GM12878 (cell line): ENCODE data around the gene SARDH. TPM values are rescaled to one million over a fixed set of nuclear protein-coding genes. Genes with fewer than 3 reads are reported as not detected.

Source experiments
- ATAC-seq: fragments of 200-7000 bp; cut with Tn5 transposase; 3 replicates; pipeline ENCODE4 v1.9.1; 2020; ENCODE audit warnings: mild to moderate bottlenecking, moderate library complexity
- BruUV-seq: library from RNA; stranded (reverse); fragments of 400-500 nt; replicated peaks from 2 replicates; lab custom pipeline; 2021; lab: Mats Ljungman, UMichigan
- CTCF ChIA-PET: fragments of 300-600 bp; sonication (Branson Sonifier 250); formaldehyde crosslinking; extraction: SDS; loops from one replicate; lab custom pipeline; 2021; ENCODE audit warnings: inconsistent platforms; lab: Yijun Ruan, JAX
- POLR2A ChIA-PET: fragments of 350-600 bp; formaldehyde crosslinking; extraction: SDS; loops from one replicate; lab custom pipeline; 2021; ENCODE audit warnings: inconsistent platforms; lab: Charles Lee
- RAD21 ChIA-PET: fragments of 300-600 bp; sonication (Branson Sonifier 250); formaldehyde crosslinking; loops from one replicate; lab custom pipeline; 2023; ENCODE audit warnings: antibody characterized with exemption; ENCODE audit not compliant: unreplicated experiment; lab: Charles Lee
- SMC1A ChIA-PET: fragments of 300-600 bp; sonication (Branson Sonifier 250); formaldehyde crosslinking; loops from one replicate; lab custom pipeline; 2023; ENCODE audit not compliant: unreplicated experiment, uncharacterized antibody; lab: Charles Lee
- DNase-seq: peaks from one replicate; pipeline ENCODE4 v3.0.0-alpha.2; 2011; ENCODE audit warnings: low read depth, low spot score
- FAIRE-seq: peaks from 3 replicates; lab custom pipeline; 2011; peaks lifted over from hg19 to GRCh38; lab: Jason Lieb, UNC
- H2AFZ ChIP-seq: 2 replicates; pipeline ENCODE4 v1.6.0; 2011; ENCODE audit warnings: low read depth, low read length, control low read depth; ENCODE audit not compliant: control insufficient read depth
- H3K27ac ChIP-seq: 2 replicates; pipeline ENCODE4 v1.5.1; 2011; ENCODE audit warnings: control low read depth; ENCODE audit not compliant: control insufficient read depth, insufficient read depth
- H3K27me3 ChIP-seq, 2 experiments: replicated peaks in 1 of 2; 2 replicates each; pipeline versions ENCODE4 v1.6.0 to v1.6.1; 2011; ENCODE audit warnings: low read length in 1 of 2; ENCODE audit not compliant: control insufficient read depth in 2 of 2, insufficient read depth in 2 of 2
- H3K36me3 ChIP-seq, 2 experiments: 2 replicates each; pipeline ENCODE4 v1.5.1; 2011; ENCODE audit warnings: low read length in 1 of 2; ENCODE audit not compliant: control insufficient read depth in 2 of 2, insufficient read depth in 2 of 2
- H3K4me1 ChIP-seq: 2 replicates; pipeline ENCODE4 v1.6.1; 2011; ENCODE audit warnings: mild to moderate bottlenecking, low read length, moderate library complexity, mixed read lengths; ENCODE audit not compliant: control insufficient read depth, insufficient read depth
- H3K4me2 ChIP-seq: 2 replicates; pipeline ENCODE4 v1.6.0; 2011; ENCODE audit warnings: control low read depth; ENCODE audit not compliant: control insufficient read depth, insufficient read depth
- H3K4me3 ChIP-seq: fragments of 200-600 bp; sonication (generic); 2 replicates; pipeline ENCODE4 v1.5.1; 2016
- H3K79me2 ChIP-seq: 2 replicates; pipeline ENCODE4 v1.6.0; 2011; ENCODE audit warnings: low read length; ENCODE audit not compliant: control insufficient read depth, insufficient read depth
- H3K9ac ChIP-seq: 2 replicates; pipeline ENCODE4 v1.8.0; 2011; ENCODE audit warnings: low read length, control low read depth, mixed read lengths; ENCODE audit not compliant: control insufficient read depth, insufficient read depth
- H3K9me3 ChIP-seq: replicated peaks from 3 replicates; pipeline ENCODE4 v1.5.1; 2011; ENCODE audit warnings: mild to moderate bottlenecking, low read length; ENCODE audit not compliant: control insufficient read depth, insufficient read depth
- H4K20me1 ChIP-seq: 2 replicates; pipeline ENCODE4 v1.6.0; 2011; ENCODE audit not compliant: control insufficient read depth, insufficient read depth
- BACH1 ChIP-seq: fragments of 450-650 bp; IDR thresholded peaks from 2 replicates; pipeline ENCODE4 v1.6.1; 2017; ENCODE audit warnings: mild to moderate bottlenecking, borderline replicate concordance
- EZH2 ChIP-seq: IDR thresholded peaks from 2 replicates; pipeline ENCODE4 v1.6.1; 2012; ENCODE audit warnings: low read depth, mild to moderate bottlenecking, control low read depth, inconsistent platforms, low read length, borderline replicate concordance; ENCODE audit not compliant: control insufficient read depth
- KAT2A ChIP-seq: conservative IDR thresholded peaks from 2 replicates; pipeline ENCODE4 v1.6.1; 2011; ENCODE audit warnings: low read depth, low read length; ENCODE audit not compliant: control insufficient read depth
- MTA3 ChIP-seq: IDR thresholded peaks from 2 replicates; pipeline ENCODE4 v1.6.1; 2012; ENCODE audit warnings: low read length, inconsistent platforms, borderline replicate concordance
- REST ChIP-seq: IDR thresholded peaks from 2 replicates; pipeline ENCODE4 v1.6.1; 2012; ENCODE audit warnings: mild to moderate bottlenecking, low read depth, low read length
- RFX5 ChIP-seq: IDR thresholded peaks from 2 replicates; pipeline ENCODE4 v1.6.1; 2011; ENCODE audit warnings: low read depth, low read length, improper control_type of control experiment
- ZBED1 ChIP-seq: IDR thresholded peaks from 2 replicates; pipeline ENCODE4 v1.6.1; 2016; ENCODE audit warnings: borderline replicate concordance
- ZBTB40 ChIP-seq: fragments of 450-650 bp; IDR thresholded peaks from 2 replicates; pipeline ENCODE4 v1.6.1; 2016; ENCODE audit warnings: mild to moderate bottlenecking, moderate library complexity, borderline replicate concordance
- ZNF207 ChIP-seq: fragments of 450-650 bp; IDR thresholded peaks from 2 replicates; pipeline ENCODE4 v1.6.1; 2014; ENCODE audit warnings: antibody characterized with exemption, mild to moderate bottlenecking, borderline replicate concordance
- WGBS: methylation state at CpG from one replicate; pipeline ENCODE4 v1.1.6; 2016; ENCODE audit warnings: low lambda C conversion rate; ENCODE audit not compliant: insufficient replicate concordance, insufficient coverage; ENCODE audit errors: missing lambda C conversion rate; 5-methylcytosine and 5-hydroxymethylcytosine counted together
- in situ Hi-C: fragments of 300-500 bp; cut with MboI; formaldehyde crosslinking; loops from 9 replicates; pipeline ENCODE4 v1.14.3; 2018; ENCODE audit warnings: mixed read lengths
- intact Hi-C: fragments of 100-400 bp; cut with micrococcal nuclease; formaldehyde crosslinking; loops from one replicate; pipeline ENCODE4 v1.14.2; 2022; ENCODE audit not compliant: unreplicated experiment
- polyA plus RNA-seq, 11 experiments: library from polyadenylated mRNA; depleted of rRNA in 4 of 11; unstranded in 6 of 11; stranded (reverse) in 5 of 11; fragments of >200 nt; fragmentation: Nextera tagmentation in 4 of 11; fragmentation: Illumina TruSeq in 1 of 11; extraction: Ambion mirVana in 4 of 11; extraction: Trizol in 1 of 11; gene quantifications; 1 replicate in 1 of 11; 2 replicates in 10 of 11; pipeline versions ENCODE4 v1.2.1 to v1.2.3, GENCODE V29; 2011 to 2016; ENCODE audit warnings: inconsistent platforms in 2 of 11, missing spikeins in 2 of 11, low read depth in 1 of 11
- total RNA-seq, 4 experiments: library from RNA; depleted of rRNA in 3 of 4; stranded (reverse); fragments of >200 nt in 3 of 4; fragmentation: Illumina TruSeq in 1 of 4; extraction: Trizol in 1 of 4; gene quantifications; 2 replicates each; pipeline versions ENCODE4 v1.2.1 to v1.2.3, GENCODE V29; 2013 to 2021
- TF ChIP-seq, protein P1 (sequence below): fragments of 450-650 bp; IDR thresholded peaks from 2 replicates; pipeline ENCODE4 v1.6.1; 2017; ENCODE audit warnings: antibody characterized with exemption, mild to moderate bottlenecking, moderate library complexity

Gene SARDH
- total and polyA plus RNA-seq, 10 of the 15 experiments (the other 5 are each of a cell fraction or from before 2014, with no cell fraction given) = 0.03 to 0.15 (median 0.10) TPM; not detected in 6

DNA sequence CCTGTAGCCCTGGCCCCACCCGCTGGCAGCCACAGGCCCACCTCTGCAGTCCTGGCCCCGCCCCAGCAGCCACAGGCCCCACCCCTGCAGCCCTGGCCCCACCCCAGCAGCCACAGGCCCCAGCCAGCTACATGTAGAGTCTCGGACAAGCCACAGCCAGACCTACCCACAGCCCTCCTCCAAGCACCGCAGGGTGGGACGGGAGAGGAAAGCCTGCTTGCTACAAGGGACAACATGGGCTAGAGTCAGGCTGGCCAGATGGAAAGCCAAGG, 49.5 kb upstream of the SARDH start:
- H3K4me2 ChIP-seq = peak overlapping the region; percentile 30; the same call in 1 of the 2 replicates
- BruUV-seq = no TSS peak
- ChIA-PET RAD21 (interaction anchor here (0.6 to 3.0 kb wide), 6 partner anchors 30 to 644 kb away, joined by 3 to 32 read pairs (median 4); no protein-coding TSS in a partner anchor), SMC1A (interaction anchor here (1.4 to 1.7 kb wide), 2 partner anchors 206 to 208 kb away, joined by 6 to 7 read pairs; no protein-coding TSS in a partner anchor), POLR2A (interaction anchor here (1.3 kb wide), 1 partner anchor 206 kb away, joined by 4 read pairs; no protein-coding TSS in a partner anchor), CTCF (interaction anchor here (1.1 to 2.5 kb wide), 3 partner anchors 44 to 206 kb away, joined by 4 to 18 read pairs (median 4); no protein-coding TSS in a partner anchor)
- in situ Hi-C loops = loop anchor here (5.0 kb wide), 1 partner anchor 205 kb away; the partner anchor contains the start of gene VAV2
- DNase-seq (peak; percentile 16), FAIRE-seq (peak; percentile 71), ATAC-seq (peak; percentile 97)
- peaks cover 10 to 22% of the 10 kb centered on the region in 2 experiments; a peak in 3 of 4 replicates for H3K36me3 ChIP-seq
- H3K27me3 ChIP-seq = no peaks in the 10 kb centered on the region
- TF ChIP-seq ZBED1 (no peak), ZBTB40 (no peak), BACH1 (no peak), RFX5 (no peak), REST (no peak), KAT2A (no peak), EZH2 (no peak), ZNF207 (no peak), MTA3 (no peak)
- TF ChIP-seq, protein P1, sequence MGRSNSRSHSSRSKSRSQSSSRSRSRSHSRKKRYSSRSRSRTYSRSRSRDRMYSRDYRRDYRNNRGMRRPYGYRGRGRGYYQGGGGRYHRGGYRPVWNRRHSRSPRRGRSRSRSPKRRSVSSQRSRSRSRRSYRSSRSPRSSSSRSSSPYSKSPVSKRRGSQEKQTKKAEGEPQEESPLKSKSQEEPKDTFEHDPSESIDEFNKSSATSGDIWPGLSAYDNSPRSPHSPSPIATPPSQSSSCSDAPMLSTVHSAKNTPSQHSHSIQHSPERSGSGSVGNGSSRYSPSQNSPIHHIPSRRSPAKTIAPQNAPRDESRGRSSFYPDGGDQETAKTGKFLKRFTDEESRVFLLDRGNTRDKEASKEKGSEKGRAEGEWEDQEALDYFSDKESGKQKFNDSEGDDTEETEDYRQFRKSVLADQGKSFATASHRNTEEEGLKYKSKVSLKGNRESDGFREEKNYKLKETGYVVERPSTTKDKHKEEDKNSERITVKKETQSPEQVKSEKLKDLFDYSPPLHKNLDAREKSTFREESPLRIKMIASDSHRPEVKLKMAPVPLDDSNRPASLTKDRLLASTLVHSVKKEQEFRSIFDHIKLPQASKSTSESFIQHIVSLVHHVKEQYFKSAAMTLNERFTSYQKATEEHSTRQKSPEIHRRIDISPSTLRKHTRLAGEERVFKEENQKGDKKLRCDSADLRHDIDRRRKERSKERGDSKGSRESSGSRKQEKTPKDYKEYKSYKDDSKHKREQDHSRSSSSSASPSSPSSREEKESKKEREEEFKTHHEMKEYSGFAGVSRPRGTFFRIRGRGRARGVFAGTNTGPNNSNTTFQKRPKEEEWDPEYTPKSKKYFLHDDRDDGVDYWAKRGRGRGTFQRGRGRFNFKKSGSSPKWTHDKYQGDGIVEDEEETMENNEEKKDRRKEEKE = no peak
- H4K20me1 ChIP-seq = no peaks in the 10 kb centered on the region
- WGBS = 4% methylated on average over 3 of the region's 5 CpGs
- H3K79me2 ChIP-seq = no peaks in the 10 kb centered on the region; the same call in 1 of the 2 replicates
- H3K27ac ChIP-seq = peak overlapping the region; percentile 96
- intact Hi-C loops = no loop called here
- H3K9ac ChIP-seq = no peak overlapping the region
- no peaks in the 10 kb centered on the region for H3K9me3 ChIP-seq
- H3K4me1 ChIP-seq = peaks cover 38% of the 10 kb centered on the region
- no peak overlapping the region for H2AFZ ChIP-seq
- H3K4me3 ChIP-seq = no peak overlapping the region
